Osteocyte (in vitro differentiated cells): ENCODE results near the gene MMAB. TPM values are rescaled to one million over a fixed set of nuclear protein-coding genes. Genes with fewer than 3 reads are reported as not detected.

Experiments used
- DNase-seq: peaks from one replicate; pipeline ENCODE4 v3.0.0; 2021; ENCODE audit warnings: mixed read lengths; ENCODE audit not compliant: unreplicated experiment; ENCODE audit errors: extremely low spot score
- H3K27ac Mint-ChIP-seq: one replicate; pipeline ENCODE4 v1.8.0; 2021; ENCODE audit warnings: mild to moderate bottlenecking, mixed read lengths; ENCODE audit not compliant: unreplicated experiment
- H3K27me3 Mint-ChIP-seq: one replicate; pipeline ENCODE4 v1.8.0; 2021; ENCODE audit warnings: mixed read lengths; ENCODE audit not compliant: unreplicated experiment
- H3K36me3 Mint-ChIP-seq: one replicate; pipeline ENCODE4 v1.8.0; 2021; ENCODE audit warnings: mixed read lengths; ENCODE audit not compliant: unreplicated experiment
- H3K4me1 Mint-ChIP-seq: one replicate; pipeline ENCODE4 v1.8.0; 2021; ENCODE audit warnings: mixed read lengths; ENCODE audit not compliant: unreplicated experiment
- H3K4me3 Mint-ChIP-seq: one replicate; pipeline ENCODE4 v1.8.0; 2021; ENCODE audit warnings: mild to moderate bottlenecking, moderate library complexity, mixed read lengths; ENCODE audit not compliant: unreplicated experiment
- H3K9me3 Mint-ChIP-seq: one replicate; pipeline ENCODE4 v1.8.0; 2021; ENCODE audit warnings: mixed read lengths; ENCODE audit not compliant: unreplicated experiment
- total RNA-seq: library from RNA; stranded (reverse); gene quantifications from 2 replicates; pipeline ENCODE4 v1.2.1, GENCODE V29; 2021
- TF ChIP-seq, protein P1 (sequence below): fragments of 200-600 bp; sonication (generic); IDR thresholded peaks from 2 replicates; pipeline ENCODE4 v1.5.0; 2021; ENCODE audit warnings: antibody characterized with exemption, mild to moderate bottlenecking, moderate library complexity

The MMAB gene
- total RNA-seq, 1 donor from 2014 or later = 20.6 TPM

DNA sequence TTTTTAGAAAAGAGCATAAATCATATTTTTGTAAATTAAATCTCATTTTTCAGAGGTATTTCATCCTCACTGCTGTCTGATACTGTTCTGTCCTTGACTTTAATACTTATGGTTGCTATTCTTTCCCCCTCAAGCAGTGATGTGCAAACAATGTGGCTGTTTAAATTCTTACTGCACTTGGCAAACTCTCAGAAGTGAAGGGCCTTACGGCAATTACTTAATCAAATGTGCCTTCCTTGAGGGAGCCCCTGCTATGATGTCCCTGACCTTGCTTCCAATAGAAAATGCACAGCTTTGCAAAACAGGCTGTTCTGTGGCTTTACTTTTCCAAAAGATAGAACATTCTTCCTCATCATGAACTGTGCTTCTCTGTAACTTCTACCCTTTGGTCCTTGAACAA, 60.7 kb downstream of the MMAB start:
- Mint-ChIP-seq H3K9me3 (no peaks in the 10 kb centered on the region), H3K27me3 (no peaks in the 10 kb centered on the region), H3K4me3 (no peak overlapping the region), H3K27ac (no peak overlapping the region), H3K4me1 (no peaks in the 10 kb centered on the region), H3K36me3 (peaks cover 51% of the 10 kb centered on the region)
- DNase-seq = no peak
- TF ChIP-seq, protein P1, sequence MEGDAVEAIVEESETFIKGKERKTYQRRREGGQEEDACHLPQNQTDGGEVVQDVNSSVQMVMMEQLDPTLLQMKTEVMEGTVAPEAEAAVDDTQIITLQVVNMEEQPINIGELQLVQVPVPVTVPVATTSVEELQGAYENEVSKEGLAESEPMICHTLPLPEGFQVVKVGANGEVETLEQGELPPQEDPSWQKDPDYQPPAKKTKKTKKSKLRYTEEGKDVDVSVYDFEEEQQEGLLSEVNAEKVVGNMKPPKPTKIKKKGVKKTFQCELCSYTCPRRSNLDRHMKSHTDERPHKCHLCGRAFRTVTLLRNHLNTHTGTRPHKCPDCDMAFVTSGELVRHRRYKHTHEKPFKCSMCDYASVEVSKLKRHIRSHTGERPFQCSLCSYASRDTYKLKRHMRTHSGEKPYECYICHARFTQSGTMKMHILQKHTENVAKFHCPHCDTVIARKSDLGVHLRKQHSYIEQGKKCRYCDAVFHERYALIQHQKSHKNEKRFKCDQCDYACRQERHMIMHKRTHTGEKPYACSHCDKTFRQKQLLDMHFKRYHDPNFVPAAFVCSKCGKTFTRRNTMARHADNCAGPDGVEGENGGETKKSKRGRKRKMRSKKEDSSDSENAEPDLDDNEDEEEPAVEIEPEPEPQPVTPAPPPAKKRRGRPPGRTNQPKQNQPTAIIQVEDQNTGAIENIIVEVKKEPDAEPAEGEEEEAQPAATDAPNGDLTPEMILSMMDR = no peak

DNA sequence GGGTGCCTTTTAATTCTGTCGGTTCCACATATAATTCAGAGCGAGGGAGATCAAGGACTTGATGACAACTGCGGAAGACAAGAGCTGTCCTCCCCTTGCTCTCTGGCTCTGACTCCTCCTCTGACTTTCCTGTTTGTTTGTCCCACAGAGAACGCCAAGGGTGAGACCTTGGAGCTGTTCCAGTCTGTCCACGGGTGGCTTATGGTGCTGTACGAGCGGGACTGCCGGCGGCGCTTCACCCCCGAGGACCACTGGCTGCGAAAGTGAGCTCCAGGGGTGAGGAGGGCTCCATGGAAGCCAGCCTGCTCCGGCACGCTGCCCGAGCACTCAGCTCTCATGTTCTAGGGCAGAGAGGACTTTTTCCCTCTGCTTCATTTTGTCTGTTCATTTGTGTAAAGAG, 63.1 kb downstream of the MMAB start:
- no peak overlapping the region for H3K27ac Mint-ChIP-seq
- TF ChIP-seq, protein P1 = no peak
- no peak overlapping the region for H3K4me3 Mint-ChIP-seq
- peaks cover 42% of the 10 kb centered on the region for H3K36me3 Mint-ChIP-seq
- no peak for DNase-seq
- no peaks in the 10 kb centered on the region for H3K4me1 Mint-ChIP-seq
- no peaks in the 10 kb centered on the region for H3K27me3 Mint-ChIP-seq
- H3K9me3 Mint-ChIP-seq = no peaks in the 10 kb centered on the region

DNA sequence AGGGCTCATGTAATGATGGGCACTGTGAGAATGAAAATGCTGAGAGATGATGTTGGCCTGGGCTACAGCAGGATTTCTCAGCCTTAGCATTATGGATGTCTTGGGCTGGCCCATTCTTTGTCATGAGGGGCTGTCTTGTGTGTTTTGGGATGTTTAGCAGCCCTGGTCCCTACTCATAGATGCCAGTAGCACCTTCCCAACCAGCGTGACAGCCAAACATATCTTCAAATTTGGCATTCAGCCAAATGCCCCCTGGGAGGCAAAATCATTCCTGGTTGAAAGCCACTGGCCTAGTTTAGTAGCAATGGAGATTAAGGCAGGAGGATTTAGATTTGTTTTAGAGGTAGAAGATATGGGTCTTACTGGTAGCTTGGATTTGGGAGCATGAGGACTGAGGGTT, 69.2 kb downstream of the MMAB start:
- TF ChIP-seq, protein P1 = no peak
- no peak overlapping the region for H3K4me3 Mint-ChIP-seq
- H3K4me1 Mint-ChIP-seq = no peaks in the 10 kb centered on the region
- H3K27me3 Mint-ChIP-seq = no peaks in the 10 kb centered on the region
- no peaks in the 10 kb centered on the region for H3K9me3 Mint-ChIP-seq
- H3K27ac Mint-ChIP-seq = no peak overlapping the region
- H3K36me3 Mint-ChIP-seq = peaks cover 44% of the 10 kb centered on the region
- DNase-seq = no peak

Other genes with a start within 250 kb of the MMAB start
- not detected in 2 replicates for gene MYO1H, start 225.6 kb downstream of the MMAB start, total RNA-seq
- 43.1 and 43.5 TPM in 2 replicates for gene KCTD10, start 96.2 kb downstream of the MMAB start, total RNA-seq
- 33.0 and 37.0 TPM in 2 replicates for gene UBE3B, start 95.9 kb downstream of the MMAB start, total RNA-seq
- gene MVK, start 290 bp upstream of the MMAB start, total RNA-seq = 10.5 and 13.0 TPM in 2 replicates
- 1.2 and 1.5 TPM in 2 replicates for gene FAM222A, start 140.3 kb upstream of the MMAB start, total RNA-seq